Heart right ventricle (tissue), 16 donors: Measurements from ENCODE around the gene THOC3. TPM values are rescaled to one million over a fixed set of nuclear protein-coding genes. Genes with fewer than 3 reads are reported as not detected.
"Not testable (repeated sequence)": the region's sequence is repeated elsewhere in the genome, so short reads cannot be mapped to it uniquely, and the experiment has no call there.

ENCODE experiments used
- ATAC-seq, 8 donors: fragments of 200-7000 bp; cut with Tn5 transposase; one replicate each; pipeline ENCODE4 v1.9.1; 2020; ENCODE audit warnings: mild to moderate bottlenecking in 8 of 8, moderate library complexity in 8 of 8, moderate number of reproducible peaks in 1 of 8
- DNase-seq, 2 donors: peaks; one replicate each; pipeline ENCODE4 v3.0.0-alpha.2; 2020
- H3K27ac ChIP-seq, 10 donors: fragments of 200-600 bp; sonication (generic) in 2 of 10; one replicate each; pipeline versions ENCODE4 v1.5.0 to v1.8.0; 2020 to 2022; ENCODE audit warnings: mild to moderate bottlenecking in 3 of 10
- H3K27me3 ChIP-seq, 7 donors: fragments of 200-600 bp; one replicate each; pipeline ENCODE4 v1.8.0; 2021 to 2022; ENCODE audit warnings: mild to moderate bottlenecking in 2 of 7
- H3K36me3 ChIP-seq, 9 donors: fragments of 200-600 bp; sonication (generic) in 1 of 9; one replicate each; pipeline versions ENCODE4 v1.5.0 to v1.8.0; 2020 to 2022; ENCODE audit warnings: mild to moderate bottlenecking in 2 of 9
- H3K4me1 ChIP-seq, 9 donors: fragments of 200-600 bp; sonication (generic) in 1 of 9; one replicate each; pipeline versions ENCODE4 v1.5.0 to v1.8.0; 2020 to 2022; ENCODE audit warnings: mild to moderate bottlenecking in 4 of 9
- H3K4me3 ChIP-seq, 10 donors: fragments of 200-600 bp; sonication (generic) in 2 of 10; one replicate each; pipeline versions ENCODE4 v1.5.0 to v1.8.0; 2020 to 2022; ENCODE audit warnings: mild to moderate bottlenecking in 7 of 10, moderate library complexity in 2 of 10
- H3K9me3 ChIP-seq, 11 donors: fragments of 200-600 bp in 10 of 11; sonication (generic) in 2 of 11; one replicate each; pipeline versions ENCODE4 v1.5.0 to v1.8.0; 2013 to 2022; ENCODE audit warnings: mild to moderate bottlenecking in 2 of 11, control low read depth in 1 of 11, moderate library complexity in 1 of 11
- WGBS, 2 donors: extraction: QIAGEN DNeasy Blood & Tissue Kit; methylation state at CpG; one replicate each; pipeline ENCODE4 v1.1.7; 2013; ENCODE audit warnings: inconsistent platforms in 1 of 2; 5-methylcytosine and 5-hydroxymethylcytosine counted together
- intact Hi-C, 10 donors: fragments of 100-400 bp; cut with DNase I; formaldehyde crosslinking; loops; one replicate each; pipeline versions ENCODE4 v1.11.1 to v1.14.2; 2022
- polyA plus RNA-seq, 2 donors: library from polyadenylated mRNA; stranded (reverse); fragments of 200-250 nt; gene quantifications; one replicate each; pipeline ENCODE4 v1.2.3, GENCODE V29; 2013
- total RNA-seq, 10 donors: library from RNA; stranded (reverse); fragmentation: NEBNext Ultra II Directional in 3 of 10; extraction: Animal tissue kit (Norgen Biotek cat#: 25700) in 3 of 10; gene quantifications; one replicate each; pipeline versions ENCODE4 v1.2.1 to v1.2.4, GENCODE V29; 2021 to 2023
- TF ChIP-seq, protein P1 (sequence below), 9 donors: fragments of 200-600 bp; sonication (generic) in 2 of 9; IDR thresholded peaks; one replicate each; pipeline versions ENCODE4 v1.5.0 to v1.8.0; 2021 to 2022; ENCODE audit warnings: antibody characterized with exemption in 9 of 9, mild to moderate bottlenecking in 5 of 9, moderate library complexity in 1 of 9
- donor health status: Arrhythmogenic right ventricular cardiomyopathy.
- donor health status: ischemic (EF 13 %, LVEDD 7.1; RV severe dilation, severe dysfunction).
- donor health status: healthy with polysubstance abuse.
- donor health status: DM: no; HTN: yes; CAD: no.
- donor health status: DM: no; HTN: no; CAD: no.
- donor health status: ischemic (EF 25% LVEDD 6.9; RV normal size, moderate dysfunction).
- donor health status: ischemic (EF 25% LVEDD 5.7; RV mildly dilated, moderate dysfunction).
- donor health status: healthy.
- donor health status: DM: yes; HTN: yes; CAD: no.
- donor health status: Ischemic cardiomyopathy.
- donor health status: ischemic (EF 35%, LVEDD 5.7; RV mildly dilated, moderate dysfunction).
- donor health status: nonischemic (EF 11% LVEDD 7.7; RV severe dilation, severe dysfunction).
- donor health status: DM: yes; HTN: yes; CAD: no.
- donor health status: PGD.
- donor health status: ischemic (EF 29% LVEDD 5.4; RV normal size, mild dysfunction).
- donor health status: nonischemic (EF 23%, LVEDD 6.1; RV moderate dilation, normal function).

The THOC3 gene
- total and polyA plus RNA-seq, 12 donors, result 2.9 to 16.2 (median 10.5) TPM

DNA sequence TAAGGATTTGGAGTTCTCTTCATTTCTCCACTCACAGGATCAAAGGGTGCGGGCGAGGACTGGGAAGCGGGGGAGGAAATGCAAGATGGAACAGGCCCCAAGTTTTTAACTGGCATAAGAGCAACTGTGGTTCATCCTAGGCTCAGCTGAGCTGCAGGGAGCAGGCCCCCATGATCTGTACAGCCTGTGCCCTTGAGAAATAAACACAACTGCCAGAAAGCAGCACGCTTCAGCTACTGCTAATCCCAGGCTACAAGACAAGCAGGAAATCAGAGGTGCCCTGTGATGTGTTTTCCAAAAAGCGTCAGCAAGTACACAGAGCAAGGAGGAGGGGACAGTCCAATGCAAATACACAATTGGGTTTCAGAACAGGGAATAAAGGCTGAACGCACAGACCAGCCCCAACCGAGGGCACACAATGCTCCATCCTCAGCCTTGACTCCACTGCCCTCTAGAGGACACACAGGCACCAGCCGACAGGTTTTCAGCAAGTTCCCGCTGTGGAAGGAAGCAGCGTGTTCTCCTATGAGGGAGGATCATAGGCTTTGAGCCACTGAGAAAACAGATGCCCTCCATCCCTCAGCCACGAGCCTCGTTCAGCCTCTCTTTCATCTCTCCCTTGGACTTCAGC lies 16.7 kb downstream of the THOC3 start:
- H3K4me1 ChIP-seq, DNase-seq, H3K4me3 ChIP-seq, H3K27ac ChIP-seq, intact Hi-C loops, H3K9me3 ChIP-seq, H3K36me3 ChIP-seq, H3K27me3 ChIP-seq: not testable (repeated sequence)
- WGBS, 2 donors, result no CpG with 5 or more reads among the region's 12 CpGs
- ATAC-seq, result peak in 7 of 8 donors; percentile 79 to 93 (median 84)
- TF ChIP-seq, protein P1, sequence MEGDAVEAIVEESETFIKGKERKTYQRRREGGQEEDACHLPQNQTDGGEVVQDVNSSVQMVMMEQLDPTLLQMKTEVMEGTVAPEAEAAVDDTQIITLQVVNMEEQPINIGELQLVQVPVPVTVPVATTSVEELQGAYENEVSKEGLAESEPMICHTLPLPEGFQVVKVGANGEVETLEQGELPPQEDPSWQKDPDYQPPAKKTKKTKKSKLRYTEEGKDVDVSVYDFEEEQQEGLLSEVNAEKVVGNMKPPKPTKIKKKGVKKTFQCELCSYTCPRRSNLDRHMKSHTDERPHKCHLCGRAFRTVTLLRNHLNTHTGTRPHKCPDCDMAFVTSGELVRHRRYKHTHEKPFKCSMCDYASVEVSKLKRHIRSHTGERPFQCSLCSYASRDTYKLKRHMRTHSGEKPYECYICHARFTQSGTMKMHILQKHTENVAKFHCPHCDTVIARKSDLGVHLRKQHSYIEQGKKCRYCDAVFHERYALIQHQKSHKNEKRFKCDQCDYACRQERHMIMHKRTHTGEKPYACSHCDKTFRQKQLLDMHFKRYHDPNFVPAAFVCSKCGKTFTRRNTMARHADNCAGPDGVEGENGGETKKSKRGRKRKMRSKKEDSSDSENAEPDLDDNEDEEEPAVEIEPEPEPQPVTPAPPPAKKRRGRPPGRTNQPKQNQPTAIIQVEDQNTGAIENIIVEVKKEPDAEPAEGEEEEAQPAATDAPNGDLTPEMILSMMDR (IDR thresholded peaks at IDR 0.05), result peak in 1 of 9 donors; percentile 16

DNA sequence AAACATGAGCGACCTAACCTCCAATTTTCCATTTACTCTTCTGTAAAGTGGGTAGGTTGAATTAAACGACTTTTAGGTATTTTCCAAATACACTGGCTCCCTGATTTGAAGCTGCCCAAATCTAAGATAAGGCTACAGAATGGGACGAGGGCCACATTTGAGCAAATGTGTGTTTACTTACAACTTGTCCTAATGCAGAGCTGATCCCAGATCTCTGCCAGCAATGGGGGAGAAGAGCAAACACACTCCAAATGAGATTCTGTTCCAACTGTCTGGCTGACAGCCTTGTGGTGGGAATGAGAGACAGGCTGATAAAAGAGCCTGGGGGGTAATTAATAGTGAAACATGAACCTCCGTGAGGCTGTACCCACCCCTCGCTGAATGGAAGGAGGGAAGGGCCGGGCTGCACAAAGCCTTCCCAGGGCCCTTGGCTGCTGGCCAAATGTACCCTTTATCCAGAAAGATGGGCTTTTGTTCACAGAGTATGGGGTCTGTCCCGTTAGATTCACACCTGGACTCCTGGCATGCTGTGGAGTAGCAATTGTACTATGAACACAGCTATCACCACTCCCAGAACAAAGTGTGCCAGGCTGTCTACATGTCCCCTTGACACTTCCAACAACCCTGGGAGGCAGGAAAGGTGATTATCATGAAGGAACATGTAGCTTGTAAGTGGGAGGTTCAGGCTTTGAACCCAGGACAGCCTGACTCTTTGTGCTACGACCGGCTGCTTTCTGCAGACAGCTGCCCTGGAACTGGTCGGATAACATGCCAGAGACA lies 19.6 kb downstream of the THOC3 start:
- H3K4me1 ChIP-seq, H3K4me3 ChIP-seq, H3K36me3 ChIP-seq, DNase-seq, H3K27me3 ChIP-seq, intact Hi-C loops, H3K27ac ChIP-seq, H3K9me3 ChIP-seq: not testable (repeated sequence)
- peak in 2 of 8 donors; percentile 27 to 75 for ATAC-seq
- 88% methylated on average over 6 of the region's 10 CpGs for WGBS, 2 donors

DNA sequence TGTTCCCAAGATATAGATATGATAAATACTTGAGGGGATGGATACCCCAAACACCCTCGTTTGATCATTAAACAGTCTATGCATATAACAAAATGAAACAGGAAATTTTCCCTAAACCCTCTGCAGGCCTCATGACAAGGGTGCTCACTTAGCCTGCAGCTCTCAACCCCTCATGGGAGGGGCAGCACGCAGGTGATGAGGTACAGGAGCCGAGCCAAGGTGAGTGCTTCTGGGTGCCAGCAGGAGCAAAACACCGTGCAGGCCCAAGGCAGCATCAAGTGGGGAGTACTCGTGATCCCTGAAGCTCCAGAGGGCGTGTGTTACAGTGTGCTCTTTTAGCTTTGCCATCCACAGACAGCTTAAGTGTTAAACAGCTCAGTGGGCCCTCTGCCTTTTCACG lies 24.9 kb downstream of the THOC3 start:
- intact Hi-C loops, H3K27ac ChIP-seq: not testable (repeated sequence)
- WGBS, 2 donors, result 91 to 99% methylated on average over 4 of the region's 7 CpGs

DNA sequence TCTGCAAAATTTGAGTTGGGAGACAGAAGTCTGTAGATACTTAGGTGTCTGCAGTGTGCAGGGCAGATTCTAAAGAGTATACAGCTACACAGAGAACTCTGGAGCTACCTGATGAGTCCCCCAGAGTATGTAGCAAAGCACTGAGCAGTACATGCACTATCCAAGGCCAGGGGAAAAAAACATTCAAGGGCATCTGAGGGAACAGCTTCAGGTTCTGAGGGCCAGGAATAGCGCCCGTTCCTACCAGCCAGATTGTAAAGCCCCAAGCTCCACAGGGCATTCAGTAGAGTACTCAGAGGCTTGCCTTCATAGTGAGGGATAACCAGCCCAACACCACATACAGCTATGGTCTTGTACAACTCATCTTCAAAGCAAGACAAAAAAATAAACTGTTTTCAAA lies 27.5 kb downstream of the THOC3 start:
- H3K4me1 ChIP-seq, H3K27ac ChIP-seq, H3K27me3 ChIP-seq, intact Hi-C loops, H3K4me3 ChIP-seq, H3K36me3 ChIP-seq, DNase-seq, H3K9me3 ChIP-seq: not testable (repeated sequence)
- 73 to 79% methylated on average over 2 of the region's 2 CpGs for WGBS, 2 donors
- peak in 2 of 8 donors; percentile 37 to 75 for ATAC-seq

More for the DNA sequence above, 24.9 kb downstream of the THOC3 start:
- DNase-seq, H3K4me1 ChIP-seq, H3K9me3 ChIP-seq, ATAC-seq, H3K36me3 ChIP-seq, H3K27me3 ChIP-seq, H3K4me3 ChIP-seq: not testable (repeated sequence)

DNA sequence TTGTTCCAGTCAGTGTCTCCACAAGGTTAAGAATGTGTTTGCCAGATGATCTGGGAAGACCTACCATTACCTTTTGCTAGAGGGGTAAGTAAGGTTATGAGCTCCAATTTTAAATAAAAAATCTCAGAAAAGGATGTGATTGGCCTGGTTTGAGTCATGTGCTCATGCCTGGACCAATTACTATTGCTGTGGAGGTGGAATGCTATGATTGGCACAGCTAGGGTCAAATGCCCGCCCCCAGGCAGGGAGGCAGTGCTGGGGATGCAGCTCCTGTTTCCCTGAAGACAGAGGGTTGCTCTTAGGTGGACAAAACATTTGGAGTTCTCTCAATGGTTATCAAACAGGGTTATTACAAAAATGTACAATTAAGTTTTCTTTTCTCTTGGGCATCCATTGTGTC lies 29.6 kb downstream of the THOC3 start:
- not testable (repeated sequence) for H3K27ac ChIP-seq

DNA sequence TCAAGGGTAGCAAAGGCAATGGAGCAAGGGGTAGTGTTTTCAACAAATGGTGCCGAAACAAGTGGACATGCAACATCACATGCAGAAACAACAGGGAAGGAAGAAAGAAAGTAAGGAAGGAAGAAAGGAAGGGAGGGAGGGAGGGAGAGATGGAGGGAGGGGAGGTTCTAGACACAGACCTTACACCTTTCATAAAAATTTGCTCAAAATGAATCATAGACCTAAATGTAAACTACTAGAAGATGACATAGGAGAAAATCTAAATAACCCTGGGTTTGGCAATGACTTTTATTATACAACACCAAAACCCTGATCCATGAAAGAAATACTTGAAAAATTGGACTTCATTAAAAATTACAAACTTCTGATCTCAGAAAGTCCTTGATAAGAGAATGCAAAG lies 39.4 kb downstream of the THOC3 start:
- H3K9me3 ChIP-seq, intact Hi-C loops, H3K27me3 ChIP-seq, H3K4me1 ChIP-seq, H3K4me3 ChIP-seq, DNase-seq, ATAC-seq, H3K27ac ChIP-seq, H3K36me3 ChIP-seq: not testable (repeated sequence)
- WGBS, 2 donors, result 91 to 96% methylated on average over 1 of the region's 1 CpG

More for the DNA sequence above, 29.6 kb downstream of the THOC3 start:
- H3K4me1 ChIP-seq, H3K9me3 ChIP-seq, H3K27me3 ChIP-seq, ATAC-seq, H3K36me3 ChIP-seq, H3K4me3 ChIP-seq, intact Hi-C loops, DNase-seq: not testable (repeated sequence)
- 100% methylated on average over 1 of the region's 1 CpG for WGBS, 2 donors

DNA sequence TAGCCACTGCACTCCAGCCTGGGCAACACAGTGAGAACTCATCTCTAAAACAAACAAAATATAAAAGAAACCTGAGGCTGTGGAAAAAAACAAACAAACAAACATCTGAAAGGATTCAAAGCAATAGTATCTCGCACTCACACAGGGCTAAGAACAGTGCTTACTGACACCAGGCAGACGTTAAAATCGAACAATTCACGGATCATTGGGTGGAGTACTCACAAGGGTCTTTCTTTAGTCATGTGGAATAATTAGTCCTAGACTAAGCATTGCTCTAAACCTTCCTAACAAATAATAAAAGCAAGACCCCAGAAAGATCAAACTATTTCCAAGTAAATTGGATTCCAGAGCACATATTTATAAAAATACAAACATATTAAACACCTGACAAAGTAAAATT lies 43.0 kb downstream of the THOC3 start:
- intact Hi-C loops, ATAC-seq, DNase-seq, H3K27ac ChIP-seq, H3K36me3 ChIP-seq, H3K4me3 ChIP-seq, H3K27me3 ChIP-seq, H3K9me3 ChIP-seq, H3K4me1 ChIP-seq: not testable (repeated sequence)
- WGBS, 2 donors, result 93 to 97% methylated on average over 4 of the region's 4 CpGs
